Peyer's patch (tissue), 4 donors: ENCODE data around the gene DDX41.

Experiments used
- CTCF ChIP-seq, 6 experiments: fragments of 450-650 bp in 4 of 6; fragments of 200-600 bp in 2 of 6; sonication (generic) in 1 of 6; IDR thresholded peaks; one replicate each; pipeline ENCODE4 v1.5.1; 2017 to 2019; ENCODE audit warnings: antibody characterized with exemption in 6 of 6, mild to moderate bottlenecking in 3 of 6, moderate library complexity in 1 of 6
- POLR2A ChIP-seq, 2 donors: fragments of 450-650 bp; IDR thresholded peaks; one replicate each; pipeline ENCODE4 v1.5.1; 2017; ENCODE audit warnings: antibody characterized with exemption in 2 of 2, mild to moderate bottlenecking in 2 of 2, moderate library complexity in 2 of 2

- TF ChIP-seq CTCF (IDR thresholded peaks at IDR 0.05) (no peak), POLR2A (IDR thresholded peaks at IDR 0.05) (no peak)
These were observed 46.8 kb downstream of the DDX41 start for GRCh38 chr5:177469750-177470525.
